SH-SY5Y (cell line): Measurements from ENCODE around the gene STH.

Experiments
- GATA2 ChIP-seq: IDR thresholded peaks from 2 replicates; pipeline ENCODE4 v1.6.1; 2011; ENCODE audit warnings: mild to moderate bottlenecking, low read depth, low read length
- GATA3 ChIP-seq: IDR thresholded peaks from 2 replicates; pipeline ENCODE4 v1.6.1; 2011; ENCODE audit warnings: low read depth, mild to moderate bottlenecking, low read length, moderate library complexity

GRCh38 chr17:45955326-45955725, 43.7 kb upstream of the STH start:
- TF ChIP-seq GATA2 (no peak), GATA3 (no peak)
